HEK293 (cell line): ENCODE data around the gene TNC.

ENCODE experiments used
- CTCF ChIA-PET: fragments of 350-600 bp; formaldehyde crosslinking; extraction: SDS; loops from one replicate; lab custom pipeline; 2021; ENCODE audit warnings: antibody characterized with exemption; lab: Yijun Ruan, JAX
- POLR2A ChIA-PET: fragments of 300-600 bp; formaldehyde crosslinking; extraction: SDS; loops from one replicate; lab custom pipeline; 2020; ENCODE audit warnings: antibody characterized with exemption, inconsistent platforms; lab: Yijun Ruan, JAX
- H3K27ac ChIP-seq: fragments of 200-500 bp; sonication (Bioruptor generic); 2 replicates; pipeline ENCODE4 v1.5.1; 2014; ENCODE audit warnings: low read depth, low read length, control low read depth, inconsistent platforms; ENCODE audit errors: extremely low read depth
- H3K36me3 ChIP-seq, 2 experiments: fragments of 200-500 bp in 1 of 2; sonication (Bioruptor generic) in 1 of 2; 1 replicate in 1 of 2; 2 replicates in 1 of 2; pipeline ENCODE4 v1.5.1; 2014 to 2017; ENCODE audit warnings: inconsistent platforms in 2 of 2, low read length in 2 of 2; ENCODE audit not compliant: control insufficient read depth in 2 of 2, insufficient read depth in 1 of 2
- H3K4me1 ChIP-seq: fragments of 200-500 bp; sonication (Bioruptor generic); 2 replicates; pipeline ENCODE4 v1.5.1; 2014; ENCODE audit warnings: mild to moderate bottlenecking, low read length, inconsistent platforms; ENCODE audit not compliant: control insufficient read depth, insufficient read depth
- H3K4me3 ChIP-seq: 2 replicates; pipeline ENCODE4 v1.5.1; 2011; ENCODE audit warnings: low read depth, mild to moderate bottlenecking, control low read depth, low read length, moderate library complexity
- H3K9me3 ChIP-seq: fragments of 200-500 bp; sonication (Bioruptor generic); 2 replicates; pipeline ENCODE4 v1.5.1; 2014; ENCODE audit warnings: low read depth, low read length, inconsistent platforms; ENCODE audit not compliant: control insufficient read depth, insufficient read depth
- ATF2 ChIP-seq: fragments of 450-650 bp; formaldehyde crosslinking; IDR thresholded peaks from 2 replicates; pipeline ENCODE4 v1.5.1; 2016; ENCODE audit warnings: missing biosample characterization, missing genetic modification characterization, low read depth
- SP2 ChIP-seq: fragments of 450-650 bp; formaldehyde crosslinking; IDR thresholded peaks from 2 replicates; pipeline ENCODE4 v1.5.1; 2016; ENCODE audit warnings: missing biosample characterization, missing genetic modification characterization
- ZBTB48 ChIP-seq: fragments of 450-650 bp; formaldehyde crosslinking; IDR thresholded peaks from 2 replicates; pipeline ENCODE4 v1.5.1; 2016; ENCODE audit warnings: missing biosample characterization, missing genetic modification characterization
- ZBTB49 ChIP-seq: fragments of 450-650 bp; formaldehyde crosslinking; IDR thresholded peaks from 2 replicates; pipeline ENCODE4 v1.5.1; 2016; ENCODE audit warnings: missing biosample characterization, missing genetic modification characterization, low read depth
- ZNF10 ChIP-seq: fragments of 450-650 bp; formaldehyde crosslinking; IDR thresholded peaks from 2 replicates; pipeline ENCODE4 v1.5.1; 2017; ENCODE audit warnings: missing biosample characterization, missing genetic modification characterization
- ZNF155 ChIP-seq: fragments of 450-650 bp; formaldehyde crosslinking; IDR thresholded peaks from 2 replicates; pipeline ENCODE4 v1.5.1; 2016; ENCODE audit warnings: missing biosample characterization, missing genetic modification characterization
- ZNF18 ChIP-seq: fragments of 450-650 bp; formaldehyde crosslinking; IDR thresholded peaks from 2 replicates; pipeline ENCODE4 v1.5.1; 2016; ENCODE audit warnings: missing biosample characterization, missing genetic modification characterization
- ZNF26 ChIP-seq: fragments of 450-650 bp; formaldehyde crosslinking; IDR thresholded peaks from 2 replicates; pipeline ENCODE4 v1.5.1; 2016; ENCODE audit warnings: missing biosample characterization, missing genetic modification characterization
- ZNF324 ChIP-seq: fragments of 450-650 bp; formaldehyde crosslinking; IDR thresholded peaks from 2 replicates; pipeline ENCODE4 v1.5.1; 2016; ENCODE audit warnings: missing biosample characterization, missing genetic modification characterization
- ZNF473 ChIP-seq: fragments of 450-650 bp; formaldehyde crosslinking; IDR thresholded peaks from 2 replicates; pipeline ENCODE4 v1.5.1; 2017; ENCODE audit warnings: missing biosample characterization, missing genetic modification characterization
- ZNF488 ChIP-seq: fragments of 450-650 bp; formaldehyde crosslinking; IDR thresholded peaks from 2 replicates; pipeline ENCODE4 v1.5.1; 2016; ENCODE audit warnings: missing biosample characterization, missing genetic modification characterization
- ZNF501 ChIP-seq: fragments of 450-650 bp; formaldehyde crosslinking; IDR thresholded peaks from 2 replicates; pipeline ENCODE4 v1.5.1; 2016; ENCODE audit warnings: missing biosample characterization, missing genetic modification characterization
- ZNF510 ChIP-seq: fragments of 450-650 bp; formaldehyde crosslinking; IDR thresholded peaks from 2 replicates; pipeline ENCODE4 v1.5.1; 2018; ENCODE audit warnings: mild to moderate bottlenecking, missing genetic modification characterization, missing biosample characterization; ENCODE audit not compliant: insufficient replicate concordance
- ZNF621 ChIP-seq: fragments of 450-650 bp; formaldehyde crosslinking; IDR thresholded peaks from 2 replicates; pipeline ENCODE4 v1.5.1; 2017; ENCODE audit warnings: missing biosample characterization, missing genetic modification characterization
- ZNF624 ChIP-seq: fragments of 450-650 bp; formaldehyde crosslinking; IDR thresholded peaks from 2 replicates; pipeline ENCODE4 v1.5.1; 2017; ENCODE audit warnings: missing biosample characterization, missing genetic modification characterization
- ZNF701 ChIP-seq: fragments of 450-650 bp; formaldehyde crosslinking; IDR thresholded peaks from 2 replicates; pipeline ENCODE4 v1.5.1; 2016; ENCODE audit warnings: missing biosample characterization, missing genetic modification characterization
- ZNF747 ChIP-seq: fragments of 450-650 bp; formaldehyde crosslinking; IDR thresholded peaks from 2 replicates; pipeline ENCODE4 v1.5.1; 2016; ENCODE audit warnings: missing biosample characterization, missing genetic modification characterization
- ZNF792 ChIP-seq: fragments of 450-650 bp; formaldehyde crosslinking; IDR thresholded peaks from 2 replicates; pipeline ENCODE4 v1.5.1; 2016; ENCODE audit warnings: missing biosample characterization, missing genetic modification characterization
- ZNF830 ChIP-seq: fragments of 450-650 bp; IDR thresholded peaks from 2 replicates; pipeline ENCODE4 v1.5.0; 2018; ENCODE audit warnings: missing biosample characterization, missing genetic modification characterization, low read depth, mild to moderate bottlenecking, moderate library complexity
- ZSCAN16 ChIP-seq: fragments of 450-650 bp; formaldehyde crosslinking; IDR thresholded peaks from 2 replicates; pipeline ENCODE4 v1.5.1; 2016; ENCODE audit warnings: missing biosample characterization, missing genetic modification characterization

TNC gene

GRCh38 chr9:115107701-115108100 lies 10.3 kb downstream of the TNC start:
- Histone ChIP-seq H3K4me1 (0 out of 2 replicates have a peak, but pooled peaks cover 6% of the 10 kb centered on the region), H3K27ac (no peak overlapping the region), H3K36me3 (no peaks in the 10 kb centered on the region), H3K4me3 (no peak overlapping the region), H3K9me3 (no peaks in the 10 kb centered on the region)
- ChIA-PET POLR2A (interaction anchor here (1.2 kb wide), 1 partner anchor 10 kb away, joined by 5 read pairs; the partner anchor contains the start of gene TNC), CTCF (interaction anchor here (0.6 to 1.1 kb wide), 3 partner anchors 93 to 417 kb away, joined by 3 to 5 read pairs (median 3); no protein-coding TSS in a partner anchor)
- no peak for TF ChIP-seq ZNF26 (tag by site-specific recombination)
- TF ChIP-seq ZNF473 (tag by site-specific recombination): no peak
- no peak for TF ChIP-seq ZNF488 (tag by site-specific recombination)
- TF ChIP-seq ZNF621 (tag by site-specific recombination): no peak
- no peak for TF ChIP-seq ZBTB48 (tag by site-specific recombination)
- no peak for TF ChIP-seq ZNF624 (tag by site-specific recombination)
- TF ChIP-seq ZBTB49 (tag by site-specific recombination): no peak
- TF ChIP-seq ZNF701 (tag by site-specific recombination): no peak
- no peak for TF ChIP-seq ZNF324 (tag by site-specific recombination)
- TF ChIP-seq ZNF747 (tag by site-specific recombination): no peak
- no peak for TF ChIP-seq ZNF830 (tag by site-specific recombination)
- no peak for TF ChIP-seq ZNF10 (tag by site-specific recombination)

DNA sequence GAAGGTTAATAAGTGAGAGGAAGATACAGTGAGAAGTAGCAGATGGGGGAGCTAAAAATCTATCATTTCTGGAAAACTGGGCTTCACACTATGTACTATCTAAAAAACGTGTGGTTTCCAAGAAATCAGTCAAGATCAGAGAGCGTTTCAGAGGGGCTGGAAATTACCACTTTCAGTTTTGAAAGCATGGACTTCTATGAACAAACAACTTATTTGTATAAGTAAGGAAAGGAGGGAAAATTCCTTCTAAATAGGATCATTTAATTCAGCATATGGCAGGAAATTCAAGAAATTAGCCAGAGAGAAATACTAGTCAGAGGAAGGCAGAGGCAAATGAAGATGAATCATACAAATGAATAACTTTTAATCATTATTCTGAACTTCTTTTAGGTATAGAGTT lies 11.3 kb downstream of the TNC start:
- 0 out of 2 replicates have a peak, but pooled peaks cover 6% of the 10 kb centered on the region for H3K4me1 ChIP-seq
- CTCF ChIA-PET: interaction anchor here (0.9 to 1.6 kb wide), 3 partner anchors 16 to 418 kb away, joined by 3 to 5 read pairs (median 3); no protein-coding TSS in a partner anchor
- H3K4me3 ChIP-seq: no peak overlapping the region

More for the DNA sequence above, 11.3 kb downstream of the TNC start:
- POLR2A ChIA-PET: interaction anchor here (1.1 to 1.2 kb wide), 2 partner anchors 11 to 12 kb away, joined by 4 to 5 read pairs; partner anchors contain the start of gene TNC
- no peaks in the 10 kb centered on the region for H3K9me3 ChIP-seq
- H3K36me3 ChIP-seq: no peaks in the 10 kb centered on the region
- H3K27ac ChIP-seq: no peak overlapping the region
- TF ChIP-seq ATF2 (tag by site-specific recombination) (no peak), ZNF501 (no peak), ZNF792 (tag by site-specific recombination) (no peak), ZNF155 (tag by site-specific recombination) (no peak), SP2 (tag by site-specific recombination) (no peak), ZNF510 (tag by site-specific recombination) (no peak), ZSCAN16 (tag by site-specific recombination) (no peak), ZNF18 (tag by site-specific recombination) (no peak)
